Ishikawa (cell line): ENCODE data around the gene PARD3B.

ENCODE experiments used
- CREB1 ChIP-seq: IDR thresholded peaks from 2 replicates; pipeline ENCODE4 v1.6.1; 2012; ENCODE audit warnings: low read depth
- EP300 ChIP-seq: IDR thresholded peaks from 2 replicates; pipeline ENCODE4 v1.6.1; 2012; ENCODE audit warnings: borderline replicate concordance
- YY1 ChIP-seq: IDR thresholded peaks from 2 replicates; pipeline ENCODE4 v1.6.1; 2012; ENCODE audit warnings: low read depth
- ZBTB7A ChIP-seq: IDR thresholded peaks from 2 replicates; pipeline ENCODE4 v1.6.1; 2012; ENCODE audit warnings: low read depth

- no peak for TF ChIP-seq EP300
- no peak for TF ChIP-seq YY1
- TF ChIP-seq ZBTB7A = no peak
- TF ChIP-seq CREB1 = no peak
Measured at GRCh38 chr2:204576362-204576979, 31.2 kb downstream of the PARD3B start.
